HG02840 (cell line): ENCODE results near the gene ALG11.

Experiments used
- ATAC-seq: cut with Tn5 transposase; IDR thresholded peaks from one replicate; pipeline ENCODE4 v1.9.1; 2021; ENCODE audit warnings: mild to moderate bottlenecking, moderate library complexity, moderate number of reproducible peaks; ENCODE audit not compliant: unreplicated experiment, low FRiP score

The ALG11 gene

GRCh38 chr13:51997186-51997585 lies 15.0 kb upstream of the ALG11 start:
- ATAC-seq: no peak

- ATAC-seq: no peak
Measured at GRCh38 chr13:51997641-51998330, 14.4 kb upstream of the ALG11 start.

GRCh38 chr13:51998723-51999509 lies 13.3 kb upstream of the ALG11 start:
- no peak for ATAC-seq

- no peak for ATAC-seq
Measured at GRCh38 chr13:51999510-51999911, 12.7 kb upstream of the ALG11 start.

GRCh38 chr13:51999921-52000320 lies 12.3 kb upstream of the ALG11 start:
- ATAC-seq: no peak

GRCh38 chr13:52001120-52001731 lies 11.0 kb upstream of the ALG11 start:
- ATAC-seq: no peak

GRCh38 chr13:52002361-52002760 lies 9.8 kb upstream of the ALG11 start:
- no peak for ATAC-seq

GRCh38 chr13:52003541-52003940 lies 8.7 kb upstream of the ALG11 start:
- ATAC-seq: no peak

GRCh38 chr13:52004511-52005170 lies 7.6 kb upstream of the ALG11 start:
- no peak for ATAC-seq

- no peak for ATAC-seq
Measured at GRCh38 chr13:52005841-52006522, 6.2 kb upstream of the ALG11 start.

- ATAC-seq: no peak
Measured at GRCh38 chr13:52006523-52007245, 5.5 kb upstream of the ALG11 start.

GRCh38 chr13:52009946-52010345 lies 2.3 kb upstream of the ALG11 start:
- ATAC-seq: no peak

GRCh38 chr13:52010890-52011631 lies 1.1 kb upstream of the ALG11 start, which contains the start of gene ATP7B:
Gene ATP7B (minus strand): TSS chr13:52011450. CDS start chr13:52011337, 113 bp downstream.
- peak; percentile 2 for ATAC-seq

GRCh38 chr13:52012512-52012836 lies 276 bp downstream of the ALG11 start:
- ATAC-seq: no peak

- ATAC-seq: no peak
Measured at GRCh38 chr13:52016296-52016695, 4.1 kb downstream of the ALG11 start.

- ATAC-seq: no peak
Measured at GRCh38 chr13:52020191-52020590, 8.0 kb downstream of the ALG11 start.

GRCh38 chr13:52022356-52022755 lies 10.2 kb downstream of the ALG11 start:
- no peak for ATAC-seq

GRCh38 chr13:52024481-52024880 lies 12.3 kb downstream of the ALG11 start, which contains the start of gene UTP14C:
Gene UTP14C (plus strand): TSS chr13:52024691. CDS start chr13:52028805, 4,114 bp downstream.
- no peak for ATAC-seq
